Breast epithelium (tissue), 4 donors: Measurements from ENCODE around the gene NPHP4. TPM values are rescaled to one million over a fixed set of nuclear protein-coding genes. Genes with fewer than 3 reads are reported as not detected.

Experiments
- DNase-seq, 2 donors: peaks; one replicate each; pipeline ENCODE4 v3.0.0-alpha.2; 2019; ENCODE audit warnings: low spot score in 2 of 2
- H3K27ac ChIP-seq, 2 donors: fragments of 200-600 bp; sonication (generic) in 1 of 2; one replicate each; pipeline ENCODE4 v1.5.1; 2016 to 2019; ENCODE audit warnings: mild to moderate bottlenecking in 1 of 2
- H3K27me3 ChIP-seq, 2 donors: fragments of 200-600 bp; sonication (generic) in 1 of 2; one replicate each; pipeline versions ENCODE4 v1.5.1 to v1.6.0; 2017 to 2019; ENCODE audit warnings: control low read depth in 1 of 2, mild to moderate bottlenecking in 1 of 2
- H3K36me3 ChIP-seq: fragments of 200-600 bp; one replicate; pipeline ENCODE4 v1.5.1; 2019
- H3K4me1 ChIP-seq, 2 donors: fragments of 200-600 bp; sonication (generic); one replicate each; pipeline ENCODE4 v1.5.1; 2016 to 2019; ENCODE audit warnings: control low read depth in 1 of 2
- H3K4me3 ChIP-seq, 3 donors: fragments of 200-600 bp; sonication (generic); 1 replicate in 2 of 3; 2 replicates in 1 of 3; pipeline ENCODE4 v1.5.1; 2016 to 2019; ENCODE audit warnings: mild to moderate bottlenecking in 3 of 3, moderate library complexity in 2 of 3
- H3K9me3 ChIP-seq, 2 donors: fragments of 200-600 bp; sonication (generic) in 1 of 2; one replicate each; pipeline ENCODE4 v1.5.1; 2016 to 2019; ENCODE audit warnings: control low read depth in 1 of 2
- POLR2A ChIP-seq: fragments of 450-650 bp; IDR thresholded peaks from one replicate; pipeline ENCODE4 v1.6.1; 2016; ENCODE audit warnings: antibody characterized with exemption, mild to moderate bottlenecking, moderate library complexity
- POLR2AphosphoS5 ChIP-seq, 3 donors: sonication (generic); formaldehyde crosslinking; IDR thresholded peaks; one replicate each; pipeline ENCODE4 v1.6.1; 2017; ENCODE audit warnings: antibody characterized with exemption in 3 of 3
- intact Hi-C: fragments of 100-400 bp; cut with DNase I; formaldehyde crosslinking; loops from one replicate; pipeline ENCODE4 v1.15.1; 2023; ENCODE audit warnings: low total_unique reads
- total RNA-seq, 3 donors: library from RNA; depleted of rRNA; stranded (reverse); fragments of >200 nt; gene quantifications; one replicate each; pipeline ENCODE4 v1.1.0, GENCODE V29; 2016
- TF ChIP-seq, protein P1 (sequence below), 3 donors: fragments of 450-650 bp; IDR thresholded peaks; one replicate each; pipeline ENCODE4 v1.5.1; 2016 to 2017; ENCODE audit warnings: antibody characterized with exemption in 3 of 3, mild to moderate bottlenecking in 3 of 3, moderate library complexity in 3 of 3

The NPHP4 gene
- total RNA-seq, 3 donors from 2014 or later = 7.0 to 18.7 (median 18.1) TPM

DNA sequence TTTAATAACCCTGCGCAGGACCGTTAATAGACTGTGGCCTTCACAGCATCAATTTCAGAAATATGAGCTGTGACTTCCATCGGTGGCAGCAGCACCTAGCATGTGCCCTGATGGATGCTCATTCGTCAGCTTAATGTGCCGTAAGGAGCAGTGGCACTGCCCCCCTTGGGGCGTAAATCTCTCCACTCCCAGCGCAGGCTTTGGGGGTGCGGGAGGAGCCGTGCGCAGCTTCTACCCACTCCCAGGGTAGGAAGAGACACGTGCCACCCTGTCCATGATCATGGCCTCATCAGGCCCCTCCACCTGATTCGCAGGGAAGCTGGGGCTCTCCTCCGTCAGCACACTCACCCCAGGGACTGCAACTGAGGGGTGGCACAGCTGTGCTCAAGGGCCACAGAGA is 149.5 kb downstream of the NPHP4 start:
- Histone ChIP-seq H3K4me1 (no peaks in the 10 kb centered on the region), H3K4me3 (no peak overlapping the region), H3K27me3 (peaks cover 0 to 66% of the 10 kb centered on the region in 2 donors), H3K9me3 (no peaks in the 10 kb centered on the region), H3K27ac (no peak overlapping the region), H3K36me3 (no peaks in the 10 kb centered on the region)
- DNase-seq = no peak
- intact Hi-C loops = no loop called here
- TF ChIP-seq POLR2AphosphoS5 (IDR thresholded peaks at IDR 0.05) (no peak), POLR2A (no peak)
- TF ChIP-seq, protein P1, sequence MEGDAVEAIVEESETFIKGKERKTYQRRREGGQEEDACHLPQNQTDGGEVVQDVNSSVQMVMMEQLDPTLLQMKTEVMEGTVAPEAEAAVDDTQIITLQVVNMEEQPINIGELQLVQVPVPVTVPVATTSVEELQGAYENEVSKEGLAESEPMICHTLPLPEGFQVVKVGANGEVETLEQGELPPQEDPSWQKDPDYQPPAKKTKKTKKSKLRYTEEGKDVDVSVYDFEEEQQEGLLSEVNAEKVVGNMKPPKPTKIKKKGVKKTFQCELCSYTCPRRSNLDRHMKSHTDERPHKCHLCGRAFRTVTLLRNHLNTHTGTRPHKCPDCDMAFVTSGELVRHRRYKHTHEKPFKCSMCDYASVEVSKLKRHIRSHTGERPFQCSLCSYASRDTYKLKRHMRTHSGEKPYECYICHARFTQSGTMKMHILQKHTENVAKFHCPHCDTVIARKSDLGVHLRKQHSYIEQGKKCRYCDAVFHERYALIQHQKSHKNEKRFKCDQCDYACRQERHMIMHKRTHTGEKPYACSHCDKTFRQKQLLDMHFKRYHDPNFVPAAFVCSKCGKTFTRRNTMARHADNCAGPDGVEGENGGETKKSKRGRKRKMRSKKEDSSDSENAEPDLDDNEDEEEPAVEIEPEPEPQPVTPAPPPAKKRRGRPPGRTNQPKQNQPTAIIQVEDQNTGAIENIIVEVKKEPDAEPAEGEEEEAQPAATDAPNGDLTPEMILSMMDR (IDR thresholded peaks at IDR 0.05) = no peak

DNA sequence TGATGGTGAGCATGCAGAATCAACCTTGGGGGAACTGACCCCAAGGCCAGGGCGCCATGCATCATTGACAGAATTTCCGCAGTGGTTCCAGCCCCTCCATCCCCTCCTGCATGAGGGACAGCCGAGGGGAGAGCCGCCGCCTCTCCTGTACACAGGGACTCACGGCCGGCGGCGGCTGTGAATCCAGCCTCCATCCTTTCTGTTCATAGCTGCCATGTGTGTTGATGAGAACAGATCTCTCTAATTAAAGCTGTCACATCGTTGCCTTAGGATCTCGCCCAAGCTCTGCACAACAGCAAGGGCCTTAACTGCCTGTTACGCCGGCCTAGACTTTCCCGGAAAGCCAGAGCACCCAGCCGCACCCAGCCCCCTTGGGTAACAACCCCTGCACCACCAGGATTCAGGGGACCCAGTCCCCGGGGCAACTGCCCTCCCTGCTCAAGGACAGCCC is 151.6 kb downstream of the NPHP4 start:
- Histone ChIP-seq H3K27ac (no peak overlapping the region), H3K27me3 (peaks cover 0 to 46% of the 10 kb centered on the region in 2 donors), H3K4me1 (peaks cover 0 to 8% of the 10 kb centered on the region in 2 donors), H3K4me3 (no peak overlapping the region), H3K9me3 (no peaks in the 10 kb centered on the region), H3K36me3 (no peaks in the 10 kb centered on the region)
- DNase-seq = no peak
- TF ChIP-seq POLR2A (no peak), POLR2AphosphoS5 (IDR thresholded peaks at IDR 0.05) (no peak)
- TF ChIP-seq, protein P1 (IDR thresholded peaks at IDR 0.05) = no peak
- intact Hi-C loops = no loop called here

DNA sequence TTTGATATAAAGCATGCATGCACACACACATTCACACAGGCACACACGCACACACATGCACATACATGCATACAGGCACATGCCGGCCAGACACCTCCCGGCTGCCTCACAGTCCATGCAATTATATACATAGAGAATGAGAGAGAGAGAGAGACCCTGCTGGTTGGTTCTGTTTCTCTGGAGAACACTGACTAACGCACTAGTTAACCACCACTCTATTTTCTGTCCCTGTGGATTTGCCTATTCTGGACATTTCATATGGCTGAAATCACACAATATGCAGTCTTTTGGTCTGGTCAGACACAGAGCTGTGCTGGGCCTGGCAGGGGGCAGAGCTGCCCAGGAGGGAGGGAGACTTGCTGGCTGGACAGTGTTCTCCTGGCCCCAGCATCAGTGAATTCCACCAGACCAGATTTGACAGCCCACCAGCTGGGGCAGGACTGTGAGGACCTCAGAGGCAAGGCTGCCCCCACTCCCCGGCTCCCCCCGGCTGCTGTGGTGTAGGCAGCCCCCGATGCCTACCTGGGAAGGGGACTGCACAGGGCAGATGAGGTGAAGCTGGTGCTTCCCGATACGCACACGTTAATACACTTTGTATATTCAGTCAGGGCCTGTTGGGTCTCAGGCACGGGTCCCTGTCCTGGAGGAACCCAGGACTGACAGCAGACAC is 152.2 kb downstream of the NPHP4 start:
- Histone ChIP-seq H3K4me1 (peaks cover 0 to 8% of the 10 kb centered on the region in 2 donors), H3K27ac (no peak overlapping the region), H3K4me3 (no peak overlapping the region), H3K36me3 (no peaks in the 10 kb centered on the region), H3K27me3 (peaks cover 0 to 40% of the 10 kb centered on the region in 2 donors), H3K9me3 (no peaks in the 10 kb centered on the region)
- DNase-seq = no peak
- TF ChIP-seq POLR2A (no peak), POLR2AphosphoS5 (IDR thresholded peaks at IDR 0.05) (no peak)
- TF ChIP-seq, protein P1 (IDR thresholded peaks at IDR 0.05) = no peak
- intact Hi-C loops = loop anchor here (1.0 kb wide), 1 partner anchor 20 kb away; no protein-coding TSS in a partner anchor

DNA sequence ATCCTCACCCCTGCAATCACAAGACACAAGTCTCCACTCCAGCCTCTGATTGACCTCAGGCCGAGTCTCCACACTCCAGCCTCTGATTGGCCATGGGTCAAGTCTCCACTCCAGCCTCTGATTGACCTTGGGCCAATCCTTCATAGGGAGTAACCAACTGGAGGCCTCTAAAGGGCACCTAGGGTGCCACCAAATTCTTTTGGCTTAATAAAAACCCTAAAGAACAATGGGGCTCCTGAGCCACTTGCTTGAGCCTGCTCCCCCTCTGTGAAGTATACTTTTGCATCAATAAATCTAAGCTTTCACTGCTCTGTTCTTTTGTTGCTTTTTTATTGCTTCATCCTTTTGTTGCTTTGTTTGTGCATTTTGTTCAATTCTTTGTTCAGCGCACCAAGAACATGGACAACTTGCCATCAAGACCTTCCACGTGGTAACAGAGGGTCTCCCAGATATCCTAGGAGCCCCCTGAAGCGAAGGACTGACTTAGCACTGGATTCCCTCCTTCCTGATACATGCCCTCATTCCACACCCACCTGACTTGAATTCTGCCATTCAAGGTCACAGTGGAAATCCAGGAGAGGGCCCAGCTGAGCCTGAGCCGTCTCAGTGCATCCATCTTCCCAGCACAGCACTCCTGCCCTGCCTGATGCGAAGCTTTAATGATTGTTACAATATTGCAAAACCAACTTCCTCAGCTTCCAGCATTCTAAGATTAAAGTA is 152.9 kb downstream of the NPHP4 start:
- TF ChIP-seq, protein P1 (IDR thresholded peaks at IDR 0.05) = no peak
- TF ChIP-seq POLR2A (no peak), POLR2AphosphoS5 (IDR thresholded peaks at IDR 0.05) (no peak)
- Histone ChIP-seq H3K4me3 (no peak overlapping the region), H3K9me3 (no peaks in the 10 kb centered on the region), H3K4me1 (peaks cover 0 to 8% of the 10 kb centered on the region in 2 donors), H3K36me3 (no peaks in the 10 kb centered on the region), H3K27ac (no peak overlapping the region), H3K27me3 (peaks cover 0 to 36% of the 10 kb centered on the region in 2 donors)
- no peak for DNase-seq
- intact Hi-C loops = loop anchor here (1.0 kb wide), 1 partner anchor 19 kb away; no protein-coding TSS in a partner anchor
